Mesenchymal stem cell (in vitro differentiated cells and primary cell): ENCODE results near the gene ATOH1.
A peak's percentile ranks its signal among the peaks of the same experiment; 100 is the strongest.

Experiments used
- DNase-seq: peaks from one replicate; pipeline ENCODE4 v3.0.0-alpha.2; 2013
- H2AFZ ChIP-seq: one replicate; pipeline ENCODE4 v1.6.1; 2013; ENCODE audit warnings: low read depth, mild to moderate bottlenecking, control low read depth, inconsistent platforms, low read length, moderate library complexity
- H2AK5ac ChIP-seq: 2 replicates; pipeline ENCODE4 v1.6.1; 2013; ENCODE audit warnings: low read length, moderate library complexity, mild to moderate bottlenecking, inconsistent platforms; ENCODE audit not compliant: severe bottlenecking
- H2BK120ac ChIP-seq: one replicate; pipeline ENCODE4 v1.6.1; 2013; ENCODE audit warnings: low read depth, mild to moderate bottlenecking, inconsistent platforms, low read length, moderate library complexity
- H2BK12ac ChIP-seq, 2 experiments: one replicate each; pipeline ENCODE4 v1.6.1; 2013; ENCODE audit warnings: inconsistent platforms in 2 of 2, low read length in 2 of 2, mild to moderate bottlenecking in 2 of 2, moderate library complexity in 2 of 2, control low read depth in 1 of 2
- H2BK15ac ChIP-seq: one replicate; pipeline ENCODE4 v1.6.1; 2013; ENCODE audit warnings: mild to moderate bottlenecking, low read depth, inconsistent platforms; ENCODE audit not compliant: poor library complexity, severe bottlenecking
- H2BK5ac ChIP-seq: 2 replicates; pipeline ENCODE4 v1.6.1; 2013; ENCODE audit warnings: low read depth, mild to moderate bottlenecking, low read length, control low read depth, inconsistent platforms; ENCODE audit not compliant: poor library complexity, severe bottlenecking
- H3K14ac ChIP-seq, 2 experiments: one replicate each; pipeline ENCODE4 v1.6.1; 2013; ENCODE audit warnings: inconsistent platforms in 2 of 2, low read length in 2 of 2, control low read depth in 1 of 2, mild to moderate bottlenecking in 1 of 2, moderate library complexity in 1 of 2
- H3K18ac ChIP-seq, 2 experiments: one replicate each; pipeline ENCODE4 v1.6.1; 2013; ENCODE audit warnings: inconsistent platforms in 2 of 2, low read length in 2 of 2, control low read depth in 1 of 2, low read depth in 1 of 2, mild to moderate bottlenecking in 1 of 2
- H3K23ac ChIP-seq, 2 experiments: one replicate each; pipeline ENCODE4 v1.6.1; 2013; ENCODE audit warnings: inconsistent platforms in 2 of 2, low read length in 2 of 2, mild to moderate bottlenecking in 2 of 2, moderate library complexity in 2 of 2, control low read depth in 1 of 2
- H3K27ac ChIP-seq: 2 replicates; pipeline ENCODE4 v1.5.1; 2013; ENCODE audit warnings: mild to moderate bottlenecking, moderate library complexity, low read length, control low read depth, inconsistent platforms; ENCODE audit not compliant: poor library complexity, severe bottlenecking
- H3K27me3 ChIP-seq, 2 experiments: 2 replicates each; pipeline versions ENCODE4 v1.6.1 to v1.7.0; 2013; ENCODE audit warnings: low read length in 2 of 2, mild to moderate bottlenecking in 2 of 2, moderate library complexity in 2 of 2, control low read depth in 1 of 2, inconsistent platforms in 1 of 2; ENCODE audit not compliant: control insufficient read depth in 1 of 2, insufficient read depth in 1 of 2
- H3K36me3 ChIP-seq, 2 experiments: 2 replicates each; pipeline versions ENCODE4 v1.6.1 to v1.7.0; 2013; ENCODE audit warnings: low read length in 2 of 2, control low read depth in 1 of 2, inconsistent platforms in 1 of 2, low read depth in 1 of 2, mild to moderate bottlenecking in 1 of 2; ENCODE audit not compliant: insufficient read depth in 2 of 2, control insufficient read depth in 1 of 2
- H3K4ac ChIP-seq, 2 experiments: one replicate each; pipeline ENCODE4 v1.6.1; 2013; ENCODE audit warnings: inconsistent platforms in 2 of 2, low read length in 2 of 2, mild to moderate bottlenecking in 2 of 2, moderate library complexity in 2 of 2, control low read depth in 1 of 2, low read depth in 1 of 2
- H3K4me1 ChIP-seq: 2 replicates; pipeline ENCODE4 v1.6.1; 2013; ENCODE audit warnings: low read depth, low read length, control low read depth; ENCODE audit not compliant: control insufficient read depth, insufficient read depth
- H3K4me2 ChIP-seq: 2 replicates; pipeline ENCODE4 v1.6.1; 2013; ENCODE audit warnings: low read length, mild to moderate bottlenecking, inconsistent platforms; ENCODE audit not compliant: poor library complexity, severe bottlenecking
- H3K4me3 ChIP-seq, 2 experiments: 2 replicates each; pipeline versions ENCODE4 v1.5.1 to v1.7.0; 2013; ENCODE audit warnings: low read length in 2 of 2, mild to moderate bottlenecking in 2 of 2, control low read depth in 1 of 2, low read depth in 1 of 2; ENCODE audit not compliant: insufficient read depth in 1 of 2
- H3K79me1 ChIP-seq: replicated peaks from 2 replicates; pipeline ENCODE4 v1.6.1; 2013; ENCODE audit warnings: mild to moderate bottlenecking, control low read depth, low read length, inconsistent platforms; ENCODE audit not compliant: poor library complexity, severe bottlenecking
- H3K9ac ChIP-seq: 2 replicates; pipeline ENCODE4 v1.7.0; 2013; ENCODE audit warnings: mild to moderate bottlenecking, low read length, moderate library complexity
- H3K9me3 ChIP-seq: 2 replicates; pipeline ENCODE4 v1.7.0; 2013; ENCODE audit warnings: mild to moderate bottlenecking, low read length; ENCODE audit not compliant: control insufficient read depth
- H4K8ac ChIP-seq: one replicate; pipeline ENCODE4 v1.6.1; 2013; ENCODE audit warnings: inconsistent platforms, mild to moderate bottlenecking, low read length, moderate library complexity
- H4K91ac ChIP-seq: one replicate; pipeline ENCODE4 v1.6.1; 2013; ENCODE audit warnings: mild to moderate bottlenecking, low read length, inconsistent platforms
- WGBS: methylation state at CpG from one replicate; pipeline ENCODE4 v1.1.7; 2013; ENCODE audit warnings: mixed read lengths; 5-methylcytosine and 5-hydroxymethylcytosine counted together

The ATOH1 gene

GRCh38 chr4:93867416-93868001 is 39.0 kb downstream of the ATOH1 start:
- no peak overlapping the region for H2AFZ ChIP-seq
- H4K91ac ChIP-seq, result no peak overlapping the region
- H3K14ac ChIP-seq, result no peak overlapping the region
- no peak overlapping the region for H2BK15ac ChIP-seq
- H3K4me3 ChIP-seq, result no peak overlapping the region
- no peak overlapping the region for H3K18ac ChIP-seq
- no peak overlapping the region for H3K4me2 ChIP-seq
- no peak overlapping the region for H2BK120ac ChIP-seq
- H2BK12ac ChIP-seq, result no peak overlapping the region
- H4K8ac ChIP-seq, result no peak overlapping the region
- no peak overlapping the region for H3K27ac ChIP-seq
- peaks cover 2% of the 10 kb centered on the region for H3K4me1 ChIP-seq
- H3K36me3 ChIP-seq, result no peaks in the 10 kb centered on the region
- no peak overlapping the region for H3K9ac ChIP-seq
- H3K23ac ChIP-seq, result no peak overlapping the region
- no peaks in the 10 kb centered on the region for H3K27me3 ChIP-seq
- no peaks in the 10 kb centered on the region for H3K79me1 ChIP-seq
- no peak overlapping the region for H2BK5ac ChIP-seq
- H3K4ac ChIP-seq, result no peak overlapping the region
- DNase-seq, result no peak
- no peaks in the 10 kb centered on the region for H3K9me3 ChIP-seq
- WGBS, result 76% methylated on average over 7 of the region's 7 CpGs
- no peak overlapping the region for H2AK5ac ChIP-seq

DNA sequence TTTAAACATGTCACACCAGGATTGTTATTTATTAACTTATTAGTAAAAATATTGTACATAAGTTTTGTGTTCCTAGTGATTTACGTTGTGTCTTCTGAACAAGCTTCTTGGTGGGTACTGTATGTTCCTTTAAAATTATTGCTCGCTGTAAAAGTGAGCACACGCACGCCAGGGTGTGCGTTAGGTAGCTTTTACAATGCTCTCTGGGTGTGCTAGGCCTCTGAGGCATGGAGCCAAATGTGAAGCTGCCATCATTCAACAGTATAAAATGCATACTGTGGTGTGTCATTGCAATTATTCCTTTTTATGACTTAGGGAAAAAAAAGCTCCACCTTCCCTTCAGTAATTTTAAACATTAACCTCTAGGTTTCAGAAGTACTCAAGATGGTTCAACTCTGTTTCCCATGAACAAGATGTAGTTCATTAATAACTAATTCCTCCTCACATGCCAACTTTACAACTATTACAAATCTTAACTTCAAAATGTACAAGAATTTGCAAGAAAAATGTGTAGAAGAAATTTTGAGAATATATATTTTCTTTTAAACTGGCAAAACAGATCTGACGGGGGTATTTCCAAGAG is 42.4 kb downstream of the ATOH1 start:
- H3K27me3 ChIP-seq, result no peaks in the 10 kb centered on the region
- no peak overlapping the region for H2AFZ ChIP-seq
- H3K4me3 ChIP-seq, result no peak overlapping the region
- H3K4me2 ChIP-seq, result peak overlapping the region; percentile 63
- no peak overlapping the region for H2AK5ac ChIP-seq
- no peak overlapping the region for H3K4ac ChIP-seq
- H3K9me3 ChIP-seq, result no peaks in the 10 kb centered on the region
- no peak overlapping the region for H2BK15ac ChIP-seq
- 94% methylated on average over 5 of the region's 6 CpGs for WGBS
- H2BK5ac ChIP-seq, result no peak overlapping the region
- no peak overlapping the region for H3K23ac ChIP-seq
- no peak overlapping the region for H2BK120ac ChIP-seq
- no peak overlapping the region for H3K14ac ChIP-seq
- DNase-seq, result no peak
- H3K79me1 ChIP-seq, result no peaks in the 10 kb centered on the region
- no peak overlapping the region for H3K18ac ChIP-seq
- peaks cover 2% of the 10 kb centered on the region for H3K4me1 ChIP-seq
- H3K27ac ChIP-seq, result peak overlapping the region; percentile 53
- H2BK12ac ChIP-seq, result no peak overlapping the region
- H4K8ac ChIP-seq, result no peak overlapping the region
- no peaks in the 10 kb centered on the region for H3K36me3 ChIP-seq
- H3K9ac ChIP-seq, result no peak overlapping the region
- H4K91ac ChIP-seq, result no peak overlapping the region

DNA sequence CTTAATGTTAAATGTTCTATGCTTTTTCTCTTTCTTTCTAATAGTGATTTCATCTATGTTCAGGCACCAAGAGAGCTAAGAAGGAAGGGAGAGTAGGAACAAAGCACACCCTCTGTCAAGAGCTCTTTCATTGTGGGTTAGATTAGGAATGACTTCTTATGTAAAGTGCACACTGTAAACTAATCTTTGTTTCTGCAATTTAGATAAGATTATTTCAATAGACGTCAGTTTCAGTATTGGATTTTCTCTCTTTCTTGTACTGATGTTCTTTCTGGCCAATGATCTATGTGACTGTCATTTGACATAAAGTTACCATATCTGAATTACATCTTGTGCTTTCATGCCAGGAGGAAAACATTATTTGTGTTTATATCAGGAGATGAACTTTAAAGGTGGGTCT is 48.2 kb downstream of the ATOH1 start:
- Histone ChIP-seq H2AFZ (no peak overlapping the region), H4K8ac (no peak overlapping the region), H3K9me3 (no peaks in the 10 kb centered on the region), H3K4ac (no peak overlapping the region), H3K14ac (no peak overlapping the region), H3K79me1 (no peaks in the 10 kb centered on the region), H3K9ac (no peak overlapping the region), H2AK5ac (no peak overlapping the region), H2BK12ac (no peak overlapping the region), H2BK5ac (no peak overlapping the region), H3K18ac (no peak overlapping the region), H3K27me3 (no peaks in the 10 kb centered on the region), H4K91ac (no peak overlapping the region), H3K27ac (no peak overlapping the region), H3K4me1 (no peaks in the 10 kb centered on the region), H3K4me3 (no peak overlapping the region), H3K36me3 (no peaks in the 10 kb centered on the region), H3K23ac (no peak overlapping the region), H3K4me2 (no peak overlapping the region), H2BK15ac (no peak overlapping the region), H2BK120ac (no peak overlapping the region)
- DNase-seq, result no peak
- no CpG with 5 or more reads among the region's 1 CpG for WGBS

DNA sequence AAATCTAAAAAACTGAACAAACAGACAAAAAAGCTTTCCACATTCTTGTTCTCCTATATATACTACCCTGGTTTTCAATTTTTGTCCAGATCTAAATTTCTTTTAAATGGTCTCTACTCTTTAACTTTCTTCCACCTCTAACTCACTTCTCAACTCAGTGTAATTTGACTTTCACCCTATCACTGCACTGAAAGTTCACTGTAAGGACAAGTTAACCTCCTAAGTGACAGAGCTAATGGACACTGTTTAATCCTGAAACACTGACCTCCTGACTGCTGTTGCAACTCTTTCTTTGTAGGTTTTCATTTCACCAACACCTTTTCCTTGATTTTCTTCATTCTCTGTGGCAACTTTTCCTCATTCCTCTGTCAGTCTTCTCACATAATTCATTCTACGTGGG is 50.0 kb downstream of the ATOH1 start:
- no peak overlapping the region for H3K18ac ChIP-seq
- H2BK15ac ChIP-seq, result no peak overlapping the region
- H3K4ac ChIP-seq, result no peak overlapping the region
- no peaks in the 10 kb centered on the region for H3K36me3 ChIP-seq
- H4K8ac ChIP-seq, result no peak overlapping the region
- H3K4me3 ChIP-seq, result no peak overlapping the region
- no peak overlapping the region for H2AFZ ChIP-seq
- H3K9me3 ChIP-seq, result no peaks in the 10 kb centered on the region
- no peak overlapping the region for H3K27ac ChIP-seq
- H3K27me3 ChIP-seq, result no peaks in the 10 kb centered on the region
- no peak overlapping the region for H2BK5ac ChIP-seq
- WGBS, result 72% methylated on average over 1 of the region's 1 CpG
- H3K9ac ChIP-seq, result no peak overlapping the region
- H3K4me2 ChIP-seq, result no peak overlapping the region
- no peak overlapping the region for H2AK5ac ChIP-seq
- H3K4me1 ChIP-seq, result no peaks in the 10 kb centered on the region
- H2BK120ac ChIP-seq, result no peak overlapping the region
- no peak overlapping the region for H4K91ac ChIP-seq
- H3K79me1 ChIP-seq, result no peaks in the 10 kb centered on the region
- no peak overlapping the region for H2BK12ac ChIP-seq
- DNase-seq, result no peak
- H3K14ac ChIP-seq, result no peak overlapping the region
- H3K23ac ChIP-seq, result no peak overlapping the region
